GM21723 (cell line): ENCODE data around the gene RAB3A.
A peak's percentile ranks its signal among the peaks of the same experiment; 100 is the strongest.

Source experiments
- ATAC-seq: cut with Tn5 transposase; IDR thresholded peaks from one replicate; pipeline ENCODE4 v1.9.1; 2021; ENCODE audit warnings: mild to moderate bottlenecking, moderate library complexity; ENCODE audit not compliant: unreplicated experiment

The RAB3A gene

GRCh38 chr19:18202397-18202777, 1.5 kb downstream of the RAB3A start:
- no peak for ATAC-seq

- no peak for ATAC-seq
Observed at GRCh38 chr19:18198374-18198773, 5.5 kb downstream of the RAB3A start.

- no peak for ATAC-seq
Observed at GRCh38 chr19:18197941-18198340, 5.9 kb downstream of the RAB3A start.

- no peak for ATAC-seq
Observed at GRCh38 chr19:18197306-18197705, 6.5 kb downstream of the RAB3A start.

- ATAC-seq: no peak
Observed at GRCh38 chr19:18196511-18196845, 7.4 kb downstream of the RAB3A start.

- ATAC-seq: no peak
Observed at GRCh38 chr19:18194554-18195238, 9.1 kb downstream of the RAB3A start.

- ATAC-seq: no peak
Observed at GRCh38 chr19:18194181-18194530, 9.7 kb downstream of the RAB3A start.

GRCh38 chr19:18193388-18194180, 10.3 kb downstream of the RAB3A start:
- no peak for ATAC-seq

GRCh38 chr19:18192673-18193387, 11.0 kb downstream of the RAB3A start, which contains the start of gene MPV17L2:
Gene MPV17L2, plus strand, starts transcription at chr19:18193218. Its CDS starts 64 bp downstream, at chr19:18193282.
- peak; percentile 80 for ATAC-seq

- ATAC-seq: no peak
Observed at GRCh38 chr19:18191640-18192062, 12.2 kb downstream of the RAB3A start.

GRCh38 chr19:18190278-18190677, 13.6 kb downstream of the RAB3A start:
- ATAC-seq: no peak

- ATAC-seq: no peak
Observed at GRCh38 chr19:18185538-18185937, 18.3 kb downstream of the RAB3A start.

GRCh38 chr19:18183529-18183928, 20.3 kb downstream of the RAB3A start:
- no peak for ATAC-seq

- ATAC-seq: no peak
Observed at GRCh38 chr19:18179957-18180356, 23.9 kb downstream of the RAB3A start.

GRCh38 chr19:18176367-18177310, 27.2 kb downstream of the RAB3A start:
- ATAC-seq: no peak

- no peak for ATAC-seq
Observed at GRCh38 chr19:18174983-18175382, 28.9 kb downstream of the RAB3A start.

- peak; percentile 49 for ATAC-seq
Observed at GRCh38 chr19:18173572-18174288, 30.1 kb downstream of the RAB3A start, which contains the start of gene IFI30. Gene IFI30, plus strand, starts transcription at chr19:18173813. Its CDS starts 29 bp downstream, at chr19:18173842.

- no peak for ATAC-seq
Observed at GRCh38 chr19:18173054-18173571, 30.7 kb downstream of the RAB3A start.

- no peak for ATAC-seq
Observed at GRCh38 chr19:18172331-18173053, 31.4 kb downstream of the RAB3A start.
